ENCODE results near the gene HNRNPAB.
A peak's percentile ranks its signal among the peaks of the same experiment; 100 is the strongest.

HNRNPAB gene

GRCh38 chr5:178186427-178186826 is 17.9 kb upstream of the HNRNPAB start (continued):
- no peak for TF ChIP-seq PATZ1 (CRISPR knock-in tag; IDR thresholded peaks at IDR 0.05; ENCODE audit: borderline replicate concordance)
- TF ChIP-seq ZC3H10 (CRISPR knock-in tag; IDR thresholded peaks at IDR 0.05), result no peak
- TF ChIP-seq ARNTL (CRISPR knock-in tag; IDR thresholded peaks at IDR 0.05; ENCODE audit: borderline replicate concordance, low read depth), result no peak
- TF ChIP-seq ZNF8 (CRISPR knock-in tag; IDR thresholded peaks at IDR 0.05), result no peak
- no peak for TF ChIP-seq ZNF565 (CRISPR knock-in tag; conservative IDR thresholded peaks at IDR 0.05; ENCODE audit: low read depth)
- no peak for TF ChIP-seq SNAI2 (CRISPR knock-in tag; IDR thresholded peaks at IDR 0.05)

DNA sequence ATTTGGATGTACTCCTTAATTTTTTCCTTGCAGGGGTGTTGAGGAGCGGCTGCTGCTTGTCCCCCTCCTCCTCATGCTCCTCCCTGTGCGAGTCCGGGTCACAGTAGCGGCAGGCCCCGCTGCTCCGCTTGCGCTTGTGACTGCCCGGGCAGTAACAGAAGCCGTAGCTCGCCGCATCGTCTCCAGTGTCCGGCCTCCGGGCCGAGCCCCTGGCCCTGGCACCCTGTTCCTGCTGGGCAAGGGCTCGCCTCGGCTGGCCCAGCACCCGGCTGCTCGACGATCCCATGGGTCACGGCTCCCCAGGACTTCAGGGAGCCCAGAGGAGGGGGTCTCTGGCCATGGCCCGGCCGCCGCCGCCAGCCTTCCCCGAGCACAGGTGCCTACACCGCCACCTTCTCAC is 17.3 kb upstream of the HNRNPAB start, which contains the start of gene GMCL2:
TSS of gene GMCL2 (minus strand) at position 358 of the 400 bp plus-strand sequence. CDS start at position 286, 72 bp downstream.
- ATAC-seq, result peak; percentile 56
- no peak for TF ChIP-seq OSR1 (CRISPR knock-in tag; IDR thresholded peaks at IDR 0.05)
- TF ChIP-seq PATZ1 (CRISPR knock-in tag; IDR thresholded peaks at IDR 0.05; ENCODE audit: borderline replicate concordance), result no peak
- no peak for TF ChIP-seq ZFP30 (CRISPR knock-in tag; IDR thresholded peaks at IDR 0.05)
- no peak for TF ChIP-seq ESRRG (CRISPR knock-in tag; IDR thresholded peaks at IDR 0.05)
- TF ChIP-seq, protein P1, sequence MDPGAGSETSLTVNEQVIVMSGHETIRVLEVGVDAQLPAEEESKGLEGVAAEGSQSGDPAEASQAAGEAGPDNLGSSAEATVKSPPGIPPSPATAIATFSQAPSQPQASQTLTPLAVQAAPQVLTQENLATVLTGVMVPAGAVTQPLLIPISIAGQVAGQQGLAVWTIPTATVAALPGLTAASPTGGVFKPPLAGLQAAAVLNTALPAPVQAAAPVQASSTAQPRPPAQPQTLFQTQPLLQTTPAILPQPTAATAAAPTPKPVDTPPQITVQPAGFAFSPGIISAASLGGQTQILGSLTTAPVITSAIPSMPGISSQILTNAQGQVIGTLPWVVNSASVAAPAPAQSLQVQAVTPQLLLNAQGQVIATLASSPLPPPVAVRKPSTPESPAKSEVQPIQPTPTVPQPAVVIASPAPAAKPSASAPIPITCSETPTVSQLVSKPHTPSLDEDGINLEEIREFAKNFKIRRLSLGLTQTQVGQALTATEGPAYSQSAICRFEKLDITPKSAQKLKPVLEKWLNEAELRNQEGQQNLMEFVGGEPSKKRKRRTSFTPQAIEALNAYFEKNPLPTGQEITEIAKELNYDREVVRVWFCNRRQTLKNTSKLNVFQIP (CRISPR knock-in tag; IDR thresholded peaks at IDR 0.05; ENCODE audit: borderline replicate concordance, low read depth), result no peak
- TF ChIP-seq GLIS3 (CRISPR knock-in tag; IDR thresholded peaks at IDR 0.05), result no peak
- TF ChIP-seq ARNTL (CRISPR knock-in tag; IDR thresholded peaks at IDR 0.05; ENCODE audit: borderline replicate concordance, low read depth), result no peak
- TF ChIP-seq ZFP3 (CRISPR knock-in tag; IDR thresholded peaks at IDR 0.05), result no peak
- TF ChIP-seq ZNF70 (CRISPR knock-in tag; IDR thresholded peaks at IDR 0.05), result no peak
- no peak for TF ChIP-seq ZC3H10 (CRISPR knock-in tag; IDR thresholded peaks at IDR 0.05)
- TF ChIP-seq SNAI2 (CRISPR knock-in tag; IDR thresholded peaks at IDR 0.05), result no peak
- TF ChIP-seq TCF4 (CRISPR knock-in tag; IDR thresholded peaks at IDR 0.05; ENCODE audit: borderline replicate concordance), result no peak
- TF ChIP-seq RARB (CRISPR knock-in tag; IDR thresholded peaks at IDR 0.05), result no peak
- TF ChIP-seq, protein P2, sequence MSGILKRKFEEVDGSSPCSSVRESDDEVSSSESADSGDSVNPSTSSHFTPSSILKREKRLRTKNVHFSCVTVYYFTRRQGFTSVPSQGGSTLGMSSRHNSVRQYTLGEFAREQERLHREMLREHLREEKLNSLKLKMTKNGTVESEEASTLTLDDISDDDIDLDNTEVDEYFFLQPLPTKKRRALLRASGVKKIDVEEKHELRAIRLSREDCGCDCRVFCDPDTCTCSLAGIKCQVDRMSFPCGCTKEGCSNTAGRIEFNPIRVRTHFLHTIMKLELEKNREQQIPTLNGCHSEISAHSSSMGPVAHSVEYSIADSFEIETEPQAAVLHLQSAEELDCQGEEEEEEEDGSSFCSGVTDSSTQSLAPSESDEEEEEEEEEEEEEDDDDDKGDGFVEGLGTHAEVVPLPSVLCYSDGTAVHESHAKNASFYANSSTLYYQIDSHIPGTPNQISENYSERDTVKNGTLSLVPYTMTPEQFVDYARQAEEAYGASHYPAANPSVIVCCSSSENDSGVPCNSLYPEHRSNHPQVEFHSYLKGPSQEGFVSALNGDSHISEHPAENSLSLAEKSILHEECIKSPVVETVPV (CRISPR knock-in tag; IDR thresholded peaks at IDR 0.05), result no peak

GRCh38 chr5:178189433-178189832 is 14.9 kb upstream of the HNRNPAB start:
- no peak for ATAC-seq
- no peak for TF ChIP-seq ZFP3 (CRISPR knock-in tag; IDR thresholded peaks at IDR 0.05)
- no peak for TF ChIP-seq ZNF565 (CRISPR knock-in tag; conservative IDR thresholded peaks at IDR 0.05; ENCODE audit: low read depth)
- no peak for TF ChIP-seq TOX (CRISPR knock-in tag; IDR thresholded peaks at IDR 0.05; ENCODE audit: borderline replicate concordance)
- no peak for TF ChIP-seq SNAI2 (CRISPR knock-in tag; IDR thresholded peaks at IDR 0.05)
- no peak for TF ChIP-seq CSDC2 (CRISPR knock-in tag; IDR thresholded peaks at IDR 0.05)
- TF ChIP-seq TCF4 (CRISPR knock-in tag; IDR thresholded peaks at IDR 0.05; ENCODE audit: borderline replicate concordance), result no peak
- TF ChIP-seq PATZ1 (CRISPR knock-in tag; IDR thresholded peaks at IDR 0.05; ENCODE audit: borderline replicate concordance), result no peak
- TF ChIP-seq, protein P3, sequence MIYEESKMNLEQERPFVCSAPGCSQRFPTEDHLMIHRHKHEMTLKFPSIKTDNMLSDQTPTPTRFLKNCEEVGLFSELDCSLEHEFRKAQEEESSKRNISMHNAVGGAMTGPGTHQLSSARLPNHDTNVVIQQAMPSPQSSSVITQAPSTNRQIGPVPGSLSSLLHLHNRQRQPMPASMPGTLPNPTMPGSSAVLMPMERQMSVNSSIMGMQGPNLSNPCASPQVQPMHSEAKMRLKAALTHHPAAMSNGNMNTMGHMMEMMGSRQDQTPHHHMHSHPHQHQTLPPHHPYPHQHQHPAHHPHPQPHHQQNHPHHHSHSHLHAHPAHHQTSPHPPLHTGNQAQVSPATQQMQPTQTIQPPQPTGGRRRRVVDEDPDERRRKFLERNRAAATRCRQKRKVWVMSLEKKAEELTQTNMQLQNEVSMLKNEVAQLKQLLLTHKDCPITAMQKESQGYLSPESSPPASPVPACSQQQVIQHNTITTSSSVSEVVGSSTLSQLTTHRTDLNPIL (CRISPR knock-in tag; IDR thresholded peaks at IDR 0.05; ENCODE audit: low read depth), result no peak
- TF ChIP-seq ZNF8 (CRISPR knock-in tag; IDR thresholded peaks at IDR 0.05), result no peak
- TF ChIP-seq ZC3H10 (CRISPR knock-in tag; IDR thresholded peaks at IDR 0.05), result no peak
- TF ChIP-seq ZNF70 (CRISPR knock-in tag; IDR thresholded peaks at IDR 0.05), result no peak
- TF ChIP-seq, protein P1 (CRISPR knock-in tag; IDR thresholded peaks at IDR 0.05; ENCODE audit: borderline replicate concordance, low read depth), result no peak
- no peak for TF ChIP-seq ARNTL (CRISPR knock-in tag; IDR thresholded peaks at IDR 0.05; ENCODE audit: borderline replicate concordance, low read depth)
- no peak for TF ChIP-seq RARB (CRISPR knock-in tag; IDR thresholded peaks at IDR 0.05)
- no peak for TF ChIP-seq PPARA (CRISPR knock-in tag; IDR thresholded peaks at IDR 0.05; ENCODE audit: borderline replicate concordance)
- TF ChIP-seq, protein P2 (CRISPR knock-in tag; IDR thresholded peaks at IDR 0.05), result no peak
- no peak for TF ChIP-seq GLIS3 (CRISPR knock-in tag; IDR thresholded peaks at IDR 0.05)
